A673 (cell line): ENCODE results near the gene ZNF319. TPM values are rescaled to one million over a fixed set of nuclear protein-coding genes. Genes with fewer than 3 reads are reported as not detected.

ENCODE experiments used
- BruUV-seq: library from RNA; stranded (reverse); fragments of 400-500 nt; replicated peaks from 2 replicates; lab custom pipeline; 2021; lab: Mats Ljungman, UMichigan
- CTCF ChIA-PET: fragments of 300-600 bp; sonication (Branson Sonifier 250); formaldehyde crosslinking; loops from one replicate; lab custom pipeline; 2022; ENCODE audit warnings: antibody characterized with exemption; lab: Charles Lee
- POLR2A ChIA-PET: fragments of 300-600 bp; sonication (Branson Sonifier 250); formaldehyde crosslinking; loops from one replicate; lab custom pipeline; 2022; ENCODE audit warnings: antibody characterized with exemption; ENCODE audit not compliant: low non-redundant PET; lab: Charles Lee
- DNase-seq: peaks from one replicate; pipeline ENCODE4 v3.0.0-alpha.2; 2015; ENCODE audit warnings: low spot score
- H3K27ac ChIP-seq: fragments of 200-600 bp; sonication (generic); 2 replicates; pipeline ENCODE4 v1.5.1; 2016; ENCODE audit warnings: mixed run types, low read depth, mild to moderate bottlenecking, mixed read lengths, antibody characterized with exemption, low read length; ENCODE audit not compliant: poor library complexity, severe bottlenecking
- H3K27me3 ChIP-seq: fragments of 200-600 bp; sonication (generic); replicated peaks from 2 replicates; pipeline ENCODE4 v1.6.1; 2017; ENCODE audit warnings: mixed run types, low read depth, mild to moderate bottlenecking, mixed read lengths, antibody characterized with exemption, low read length; ENCODE audit not compliant: insufficient read depth, poor library complexity
- H3K36me3 ChIP-seq: fragments of 200-600 bp; sonication (generic); 2 replicates; pipeline ENCODE4 v1.6.1; 2016; ENCODE audit warnings: mixed run types, mild to moderate bottlenecking, mixed read lengths, antibody characterized with exemption, low read length; ENCODE audit not compliant: insufficient read depth, poor library complexity, severe bottlenecking
- H3K4me1 ChIP-seq: fragments of 200-600 bp; sonication (generic); 2 replicates; pipeline ENCODE4 v1.6.1; 2017; ENCODE audit warnings: mixed run types, mild to moderate bottlenecking, mixed read lengths, antibody characterized with exemption, low read length; ENCODE audit not compliant: insufficient read depth, poor library complexity, severe bottlenecking
- H3K4me3 ChIP-seq: fragments of 200-600 bp; sonication (generic); 2 replicates; pipeline ENCODE4 v1.5.1; 2016; ENCODE audit warnings: low read depth, mixed run types, mild to moderate bottlenecking, mixed read lengths, low read length; ENCODE audit not compliant: poor library complexity, severe bottlenecking
- H3K9me3 ChIP-seq: fragments of 200-600 bp; sonication (generic); 2 replicates; pipeline ENCODE4 v1.6.1; 2016; ENCODE audit warnings: mixed run types, low read depth, mild to moderate bottlenecking, mixed read lengths, antibody characterized with exemption, low read length; ENCODE audit not compliant: poor library complexity, severe bottlenecking
- EZH2 ChIP-seq: fragments of 200-600 bp; sonication (generic); IDR thresholded peaks from 2 replicates; pipeline ENCODE4 v1.6.1; 2017; ENCODE audit warnings: borderline replicate concordance, low read depth, mild to moderate bottlenecking, mixed read lengths, antibody characterized with exemption, low read length; ENCODE audit not compliant: poor library complexity, severe bottlenecking
- intact Hi-C: fragments of 100-400 bp; cut with micrococcal nuclease; formaldehyde crosslinking; loops from one replicate; pipeline ENCODE4 v1.10.0; 2022; ENCODE audit not compliant: unreplicated experiment
- total RNA-seq: library from RNA; stranded (reverse); gene quantifications from 2 replicates; pipeline ENCODE4 v1.2.3, GENCODE V29; 2021
- TF ChIP-seq, protein P1 (sequence below): fragments of 300-800, 200-600 bp; sonication (generic); conservative IDR thresholded peaks from 2 replicates; pipeline ENCODE4 v1.5.1; 2017; ENCODE audit warnings: low read depth, mild to moderate bottlenecking, antibody characterized with exemption, low read length, moderate library complexity, mixed read lengths

ZNF319 gene
- total RNA-seq, 1 experiment from 2014 or later = 12.9 TPM

DNA sequence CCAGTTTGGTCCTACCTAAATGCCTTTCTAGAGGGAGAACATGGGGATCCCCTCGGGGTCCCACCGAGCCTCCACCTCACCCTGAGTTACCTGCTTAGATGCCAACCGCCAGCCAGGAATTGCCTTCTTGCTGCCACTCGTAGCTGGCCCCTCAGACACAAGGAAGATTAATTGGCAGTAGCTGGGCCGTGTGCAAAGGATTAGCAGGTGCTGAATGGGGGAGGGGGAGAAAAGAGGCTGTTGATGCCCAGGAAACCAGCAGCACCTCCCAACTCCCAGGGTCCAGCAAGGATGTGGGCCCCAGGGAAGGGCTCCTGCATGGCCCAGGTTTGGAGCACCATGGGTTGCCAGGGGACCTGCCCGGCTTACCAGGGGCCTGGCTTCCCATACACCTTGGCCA lies 29.5 kb downstream of the ZNF319 start, which contains the start of gene CNGB1:
Gene CNGB1, minus strand, starts transcription at position 159 of the 400 bp plus-strand sequence. CDS start 3,842 bp downstream, outside the sequence.
- no peaks in the 10 kb centered on the region for H3K27me3 ChIP-seq
- intact Hi-C loops = no loop called here
- no peak for DNase-seq
- no peaks in the 10 kb centered on the region for H3K4me1 ChIP-seq
- POLR2A ChIA-PET = no interaction called here
- H3K36me3 ChIP-seq = no peaks in the 10 kb centered on the region
- H3K9me3 ChIP-seq = no peaks in the 10 kb centered on the region
- H3K27ac ChIP-seq = no peak within 1 kb of the TSS
- no peak for TF ChIP-seq EZH2
- TF ChIP-seq, protein P1, sequence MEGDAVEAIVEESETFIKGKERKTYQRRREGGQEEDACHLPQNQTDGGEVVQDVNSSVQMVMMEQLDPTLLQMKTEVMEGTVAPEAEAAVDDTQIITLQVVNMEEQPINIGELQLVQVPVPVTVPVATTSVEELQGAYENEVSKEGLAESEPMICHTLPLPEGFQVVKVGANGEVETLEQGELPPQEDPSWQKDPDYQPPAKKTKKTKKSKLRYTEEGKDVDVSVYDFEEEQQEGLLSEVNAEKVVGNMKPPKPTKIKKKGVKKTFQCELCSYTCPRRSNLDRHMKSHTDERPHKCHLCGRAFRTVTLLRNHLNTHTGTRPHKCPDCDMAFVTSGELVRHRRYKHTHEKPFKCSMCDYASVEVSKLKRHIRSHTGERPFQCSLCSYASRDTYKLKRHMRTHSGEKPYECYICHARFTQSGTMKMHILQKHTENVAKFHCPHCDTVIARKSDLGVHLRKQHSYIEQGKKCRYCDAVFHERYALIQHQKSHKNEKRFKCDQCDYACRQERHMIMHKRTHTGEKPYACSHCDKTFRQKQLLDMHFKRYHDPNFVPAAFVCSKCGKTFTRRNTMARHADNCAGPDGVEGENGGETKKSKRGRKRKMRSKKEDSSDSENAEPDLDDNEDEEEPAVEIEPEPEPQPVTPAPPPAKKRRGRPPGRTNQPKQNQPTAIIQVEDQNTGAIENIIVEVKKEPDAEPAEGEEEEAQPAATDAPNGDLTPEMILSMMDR = no peak
- H3K4me3 ChIP-seq = no peak within 1 kb of the TSS
- no TSS peak for BruUV-seq
- CTCF ChIA-PET = no interaction called here

DNA sequence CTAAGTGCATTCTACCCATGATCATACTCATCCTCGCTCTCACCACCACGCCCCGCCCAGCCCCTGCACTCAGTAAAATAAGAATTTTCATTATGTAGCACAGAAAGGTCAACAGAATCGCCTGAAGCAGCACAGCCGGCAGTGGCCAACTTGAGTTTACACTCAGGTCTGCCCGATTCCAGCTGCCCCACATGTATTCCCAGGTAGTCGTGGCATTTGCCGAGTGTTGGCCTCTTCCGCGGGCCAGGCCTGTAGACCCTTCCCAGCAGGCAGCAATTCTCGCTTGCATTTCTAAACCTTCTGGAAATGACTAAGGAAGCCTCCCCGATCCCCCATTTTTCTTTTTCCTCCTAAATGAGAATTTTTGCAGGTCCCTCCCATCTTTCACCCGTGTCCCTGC lies 30.2 kb downstream of the ZNF319 start:
- no TSS peak for BruUV-seq
- H3K27ac ChIP-seq = no peak overlapping the region
- ChIA-PET CTCF (no interaction called here), POLR2A (no interaction called here)
- H3K9me3 ChIP-seq = no peaks in the 10 kb centered on the region
- TF ChIP-seq EZH2 = no peak
- TF ChIP-seq, protein P1 = no peak
- no peaks in the 10 kb centered on the region for H3K4me1 ChIP-seq
- H3K27me3 ChIP-seq = no peaks in the 10 kb centered on the region
- no peak for DNase-seq
- H3K4me3 ChIP-seq = no peak overlapping the region
- no peaks in the 10 kb centered on the region for H3K36me3 ChIP-seq
- intact Hi-C loops = no loop called here

DNA sequence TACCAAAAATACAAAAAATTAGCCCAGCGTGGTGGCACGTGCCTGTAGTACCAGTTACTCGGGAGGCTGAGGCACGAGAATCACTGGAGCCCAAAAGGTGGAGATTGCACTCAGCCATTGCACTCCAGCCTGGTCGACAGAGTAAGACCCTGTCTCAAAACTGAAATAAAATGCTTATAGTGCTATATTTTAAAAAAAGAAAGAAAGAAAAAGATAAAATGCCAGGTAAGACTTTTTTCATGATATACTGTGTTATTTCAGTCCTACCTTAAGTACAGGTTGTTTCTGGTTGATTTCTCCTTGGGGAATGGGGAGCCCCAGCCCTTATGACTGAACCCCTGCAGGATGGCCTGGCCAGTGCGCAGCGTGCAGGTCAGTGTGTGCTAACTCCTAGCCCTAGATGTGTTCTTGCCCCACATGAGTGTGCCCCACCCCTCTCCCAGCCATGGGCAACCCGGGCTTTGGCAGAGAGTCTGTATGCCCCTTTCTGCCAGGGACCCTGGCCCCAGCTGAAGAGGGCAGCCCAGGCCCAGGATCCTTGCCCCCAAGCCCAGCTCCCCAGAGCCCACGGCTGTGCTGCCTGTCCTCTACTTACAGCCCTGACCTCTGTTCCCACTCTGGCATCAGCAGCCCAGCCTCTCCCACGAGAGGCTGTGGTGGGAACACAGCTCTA lies 30.9 kb downstream of the ZNF319 start:
- no TSS peak for BruUV-seq
- Histone ChIP-seq H3K4me3 (no peak overlapping the region), H3K9me3 (no peaks in the 10 kb centered on the region), H3K4me1 (no peaks in the 10 kb centered on the region), H3K27ac (no peak overlapping the region), H3K27me3 (no peaks in the 10 kb centered on the region), H3K36me3 (no peaks in the 10 kb centered on the region)
- DNase-seq = no peak
- TF ChIP-seq, protein P1 = no peak
- TF ChIP-seq EZH2 = no peak
- intact Hi-C loops = no loop called here
- POLR2A ChIA-PET = no interaction called here
- CTCF ChIA-PET = no interaction called here
